ENCODE measurements around the gene MTHFSD.

The MTHFSD gene

GRCh38 chr16:86511317-86512161, 43.5 kb downstream of the MTHFSD start:
- DNase-seq: no peak

DNA sequence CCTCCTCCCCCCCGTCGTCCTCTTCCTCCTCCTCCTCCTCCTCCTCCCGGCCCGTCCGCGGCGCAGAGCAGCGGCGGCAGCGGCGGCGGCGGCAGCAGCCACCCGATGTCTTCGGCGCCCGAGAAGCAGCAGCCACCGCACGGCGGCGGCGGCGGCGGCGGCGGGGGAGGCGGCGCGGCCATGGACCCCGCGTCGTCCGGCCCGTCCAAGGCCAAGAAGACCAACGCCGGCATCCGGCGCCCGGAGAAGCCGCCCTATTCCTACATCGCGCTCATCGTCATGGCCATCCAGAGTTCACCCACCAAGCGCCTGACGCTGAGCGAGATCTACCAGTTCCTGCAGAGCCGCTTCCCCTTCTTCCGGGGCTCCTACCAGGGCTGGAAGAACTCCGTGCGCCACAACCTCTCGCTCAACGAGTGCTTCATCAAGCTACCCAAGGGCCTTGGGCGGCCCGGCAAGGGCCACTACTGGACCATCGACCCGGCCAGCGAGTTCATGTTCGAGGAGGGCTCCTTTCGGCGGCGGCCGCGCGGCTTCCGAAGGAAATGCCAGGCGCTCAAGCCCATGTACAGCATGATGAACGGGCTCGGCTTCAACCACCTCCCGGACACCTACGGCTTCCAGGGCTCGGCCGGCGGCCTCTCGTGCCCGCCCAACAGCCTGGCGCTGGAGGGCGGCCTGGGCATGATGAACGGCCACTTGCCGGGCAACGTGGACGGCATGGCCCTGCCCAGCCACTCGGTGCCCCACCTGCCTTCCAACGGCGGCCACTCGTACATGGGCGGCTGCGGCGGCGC, 44.4 kb downstream of the MTHFSD start, which contains the start of gene FOXF1:
TSS of gene FOXF1 (plus strand) at position 63 of the 797 bp plus-strand sequence. CDS start at position 106, 43 bp downstream.
- DNase-seq: no peak

GRCh38 chr16:86509759-86510464, 45.1 kb downstream of the MTHFSD start:
- no peak for DNase-seq

GRCh38 chr16:86508947-86509758, 45.9 kb downstream of the MTHFSD start:
- no peak for DNase-seq

GRCh38 chr16:86508028-86508946, 46.7 kb downstream of the MTHFSD start:
- no peak for DNase-seq

DNA sequence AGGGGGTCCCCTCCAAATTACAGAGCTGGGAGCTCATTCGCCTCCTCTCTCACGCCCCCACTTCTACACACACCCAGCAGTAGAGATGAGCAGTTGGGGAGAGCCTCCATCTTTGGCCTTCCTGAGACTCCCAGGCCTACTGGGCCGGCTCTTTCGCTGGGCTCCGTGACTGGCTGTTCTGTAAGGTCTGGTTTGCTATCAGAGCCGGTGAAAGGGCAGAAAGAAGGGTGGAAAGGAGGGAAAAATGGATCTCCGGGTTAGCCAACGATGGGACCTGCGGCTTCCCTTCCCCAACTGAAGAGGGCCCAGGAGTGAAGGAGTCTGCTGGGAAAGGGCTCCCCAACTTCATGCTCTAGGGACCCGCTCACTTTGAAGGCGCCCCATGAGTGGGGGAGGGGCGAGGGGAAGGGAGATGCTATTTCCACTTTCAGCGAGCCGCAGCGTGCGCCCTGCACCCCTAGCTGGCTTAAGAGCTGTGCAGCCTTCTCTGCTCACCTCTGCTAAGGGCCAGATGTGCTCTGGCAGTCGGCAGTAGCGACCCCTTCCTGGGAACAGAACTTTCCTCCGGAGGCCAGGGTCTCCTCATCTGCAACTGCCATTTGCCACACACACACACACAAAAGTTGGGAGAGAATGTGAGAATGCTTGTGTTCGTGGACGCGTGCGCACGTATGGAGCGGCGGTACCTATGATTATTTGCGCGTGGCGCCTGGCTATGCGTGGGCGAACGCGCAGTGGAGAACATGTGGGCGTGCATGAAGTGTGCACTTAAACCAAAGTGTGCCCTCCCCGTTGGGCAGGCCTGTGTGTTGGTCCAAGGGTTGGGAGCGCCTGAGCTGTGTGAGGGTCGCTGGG, 47.6 kb downstream of the MTHFSD start:
- no peak for DNase-seq

GRCh38 chr16:86505899-86506864, 48.9 kb downstream of the MTHFSD start:
- DNase-seq: no peak

DNA sequence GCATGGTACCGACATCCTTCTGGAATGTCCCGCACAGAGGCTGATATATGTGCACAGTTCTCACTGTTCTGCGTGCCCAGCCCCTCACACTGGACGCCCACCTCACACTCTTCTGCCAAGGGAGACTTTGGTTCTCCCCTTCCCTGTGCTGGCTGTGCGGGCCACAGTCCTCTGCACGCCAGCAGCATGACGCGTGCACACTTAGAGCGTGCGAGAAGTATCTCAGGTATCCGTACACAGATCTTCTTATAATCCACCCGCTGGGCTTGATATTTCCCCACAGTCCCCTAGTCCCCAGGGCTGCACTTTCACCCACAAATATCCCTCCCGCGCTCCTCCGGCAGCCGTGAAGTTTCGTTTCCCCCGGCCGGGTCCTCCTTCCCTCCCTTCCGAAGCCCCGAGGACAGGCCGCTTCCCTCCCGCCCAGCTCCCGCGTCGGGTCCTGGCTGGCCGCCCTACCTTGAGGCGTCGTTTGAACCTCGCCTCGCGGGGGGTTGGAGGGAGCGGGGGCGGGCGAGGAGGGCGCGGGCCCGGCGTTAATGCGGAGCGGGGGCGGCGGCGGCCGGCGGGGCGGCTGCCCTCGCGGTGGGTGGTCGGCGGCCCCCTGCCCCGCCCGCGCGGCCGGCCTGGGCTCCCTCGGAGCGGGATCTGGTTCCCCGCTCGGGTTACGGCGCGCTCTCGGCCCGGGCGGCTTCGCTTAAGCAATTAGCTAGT, 49.7 kb downstream of the MTHFSD start:
- no peak for DNase-seq

DNA sequence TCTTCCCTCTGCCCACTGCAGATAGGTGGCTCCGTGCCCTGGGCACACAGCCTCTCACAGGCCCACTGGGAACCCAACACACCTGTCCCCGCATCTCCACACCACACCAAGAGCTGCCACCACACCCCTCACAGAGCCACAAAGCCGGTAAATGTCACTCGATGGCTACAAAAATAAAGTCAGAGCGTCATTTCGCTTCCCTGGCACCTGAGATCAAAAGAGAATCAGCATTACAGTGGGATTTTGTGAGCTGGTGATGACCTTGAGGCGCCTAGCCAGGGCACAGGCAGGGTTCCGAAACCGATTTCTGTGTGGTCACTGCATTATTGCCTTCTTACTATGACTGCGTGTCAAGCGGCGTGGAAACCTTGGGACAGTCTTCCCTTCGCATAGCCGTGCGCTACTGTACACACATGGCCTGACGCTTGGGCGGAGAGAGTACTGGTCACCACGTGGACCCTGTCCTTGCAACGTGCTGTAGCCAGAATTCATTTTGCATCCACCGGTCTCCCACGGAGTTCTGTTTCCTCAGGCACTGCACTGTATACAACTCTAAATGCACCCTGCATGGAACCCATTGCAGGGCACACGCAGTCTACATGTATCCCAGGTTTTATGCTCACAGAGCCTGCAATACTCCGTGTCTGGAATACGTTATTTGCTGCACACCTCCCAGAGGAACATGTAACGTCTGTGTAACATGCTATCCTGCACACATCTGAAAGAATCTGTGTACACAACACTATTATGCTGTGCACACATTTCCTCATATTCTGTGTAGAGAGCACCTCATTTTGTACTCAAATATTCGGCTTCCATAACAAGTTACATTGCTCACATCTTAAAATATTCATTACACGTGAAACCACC, 50.5 kb downstream of the MTHFSD start:
- DNase-seq: no peak

GRCh38 chr16:86503830-86504229, 51.2 kb downstream of the MTHFSD start:
- DNase-seq: no peak

DNA sequence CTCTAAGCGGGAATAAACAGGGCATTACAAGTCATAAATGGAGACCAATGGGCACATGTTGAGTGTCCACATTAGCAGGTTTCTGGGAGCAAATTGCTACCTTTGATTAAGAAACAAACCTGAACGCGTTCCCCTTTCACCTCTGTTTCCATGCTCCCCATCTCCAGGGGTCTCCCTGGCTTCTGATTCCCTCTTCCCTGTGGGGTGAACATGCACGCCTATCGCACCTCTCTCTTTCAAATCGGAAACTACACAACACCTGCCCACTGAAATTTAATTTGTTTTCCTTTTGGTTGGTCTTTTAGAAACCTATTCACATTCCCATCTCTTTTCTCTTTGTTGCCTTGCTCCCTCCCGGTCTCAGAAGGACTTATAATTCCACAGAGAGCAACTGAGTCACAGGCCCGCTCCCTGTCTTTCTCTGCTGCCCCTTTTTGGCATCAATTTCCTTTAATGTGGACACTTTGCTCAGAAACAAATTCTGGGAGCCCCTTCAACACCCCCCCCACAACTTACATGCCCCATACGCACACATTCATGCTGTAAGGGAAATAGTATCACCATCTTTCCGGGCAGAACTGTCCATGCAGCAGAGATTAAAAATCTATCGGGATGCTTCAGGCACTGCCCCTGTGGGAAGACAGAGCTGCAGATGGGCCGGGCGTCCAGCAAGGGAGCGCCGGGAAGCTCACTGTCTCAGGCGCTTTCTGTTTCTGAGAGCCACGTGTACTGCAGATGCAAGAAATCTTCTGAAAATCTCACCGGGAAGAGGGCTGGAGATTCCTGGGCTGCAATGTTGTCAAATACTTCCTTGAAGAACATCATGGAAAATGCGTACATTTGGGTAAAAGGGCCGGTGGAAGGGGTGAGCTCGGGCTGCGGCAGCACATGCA, 51.9 kb downstream of the MTHFSD start:
- DNase-seq: no peak

DNA sequence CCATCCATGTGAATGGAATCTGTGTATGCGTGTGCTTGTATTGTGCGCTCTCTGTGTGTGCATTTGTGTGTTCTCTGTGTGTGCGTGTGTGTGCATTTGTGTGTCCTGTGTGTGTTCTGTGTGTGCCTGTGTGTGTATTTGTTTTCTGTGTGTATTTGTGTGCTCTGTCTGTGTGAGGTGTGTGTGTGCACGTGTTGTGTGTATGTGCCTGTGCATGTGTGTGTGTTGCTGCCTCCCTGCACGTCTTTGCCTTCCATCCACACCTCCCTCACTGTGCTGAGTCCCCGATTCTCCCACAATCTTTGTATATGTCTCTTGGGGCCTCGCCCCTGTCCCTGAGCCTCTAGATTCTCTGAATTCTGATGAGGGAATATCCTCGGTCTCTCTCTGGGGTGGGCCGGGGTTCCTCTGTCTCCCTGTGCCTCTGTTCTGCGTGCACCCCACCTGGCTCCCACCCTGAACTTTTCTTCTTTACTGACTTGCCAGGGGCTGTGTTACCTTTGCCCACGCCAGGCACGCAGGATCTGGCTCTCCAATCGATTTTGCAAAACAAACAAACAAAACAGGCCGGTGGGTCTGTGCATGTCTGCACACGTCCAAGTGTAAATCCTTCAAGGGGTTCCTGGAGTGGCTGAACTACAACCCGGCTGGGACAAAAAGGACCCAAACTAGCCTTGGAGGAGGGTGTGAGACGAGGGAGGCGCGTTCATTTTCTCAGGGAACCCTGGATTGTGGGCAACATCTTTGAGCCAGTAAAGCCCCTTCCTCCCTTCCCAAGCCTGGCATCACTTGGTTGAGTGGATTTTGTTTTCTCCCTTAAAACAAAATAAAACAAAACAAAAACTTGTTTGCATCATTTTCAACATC, 52.8 kb downstream of the MTHFSD start:
- DNase-seq: no peak

- no peak for DNase-seq
These were observed 54.1 kb downstream of the MTHFSD start for GRCh38 chr16:86500708-86501510.

All from activated gamma-delta T cell (primary cell).